ENCODE results near the gene B3GALNT2. TPM values are rescaled to one million over a fixed set of nuclear protein-coding genes. Genes with fewer than 3 reads are reported as not detected.
"Not testable (repeated sequence)": the region's sequence is repeated elsewhere in the genome, so short reads cannot be mapped to it uniquely, and the experiment has no call there.

Gene B3GALNT2
- total and polyA plus RNA-seq, 2 donors (not counting 1 experiment from before 2014, with no cell fraction given), result 5.6 to 12.2 TPM

GRCh38 chr1:235549351-235550139 lies 45.3 kb upstream of the B3GALNT2 start:
- H3K79me2 ChIP-seq (ENCODE audit: control insufficient read depth, insufficient read depth, low read length), result no peaks in the 10 kb centered on the region
- no peak overlapping the region for H3K4me3 ChIP-seq (ENCODE audit: control extremely low read depth in 1 of 5, extremely low read depth in 1 of 5, insufficient read depth in 1 of 5, low read depth in 2 of 5, low read length in 4 of 5)
- H3K27me3 ChIP-seq (replicated peaks in 1 of 4; ENCODE audit: control extremely low read depth in 1 of 4, control insufficient read depth in 3 of 4, insufficient read depth in 4 of 4, low read length in 3 of 4), result peaks cover 0 to 8% (median 0%) of the 10 kb centered on the region in 4 experiments
- H3K4me1 Mint-ChIP-seq, result no peaks in the 10 kb centered on the region
- no peak overlapping the region for H3K27ac ChIP-seq (ENCODE audit: low read length in 2 of 2)
- no peak overlapping the region for H3K4me3 Mint-ChIP-seq
- no peaks in the 10 kb centered on the region for H3K9me3 Mint-ChIP-seq (ENCODE audit: insufficient read depth)
- no peak overlapping the region for H2AFZ ChIP-seq (ENCODE audit: insufficient read depth, low read depth, low read length, poor library complexity, severe bottlenecking)
- H3K9ac ChIP-seq (ENCODE audit: low read length), result no peak overlapping the region
- CTCF ChIA-PET, result no interaction called here
- WGBS (ENCODE audit: insufficient coverage), result 78% methylated on average over 6 of the region's 13 CpGs
- no peaks in the 10 kb centered on the region for H3K4me1 ChIP-seq (ENCODE audit: control insufficient read depth in 2 of 2, insufficient read depth in 2 of 2, low read length in 2 of 2)
- POLR2A ChIA-PET, result no interaction called here
- H3K9me3 ChIP-seq (ENCODE audit: control extremely low read depth in 1 of 3, control insufficient read depth in 2 of 3, insufficient read depth in 1 of 3, low read length in 2 of 3), result peaks cover 0 to 5% (median 0%) of the 10 kb centered on the region in 3 donors
- ATAC-seq (ENCODE audit: low read depth) (no peak), DNase-seq (no peak)
- intact Hi-C loops (cut with micrococcal nuclease), result no loop called here
- TF ChIP-seq, protein P1, sequence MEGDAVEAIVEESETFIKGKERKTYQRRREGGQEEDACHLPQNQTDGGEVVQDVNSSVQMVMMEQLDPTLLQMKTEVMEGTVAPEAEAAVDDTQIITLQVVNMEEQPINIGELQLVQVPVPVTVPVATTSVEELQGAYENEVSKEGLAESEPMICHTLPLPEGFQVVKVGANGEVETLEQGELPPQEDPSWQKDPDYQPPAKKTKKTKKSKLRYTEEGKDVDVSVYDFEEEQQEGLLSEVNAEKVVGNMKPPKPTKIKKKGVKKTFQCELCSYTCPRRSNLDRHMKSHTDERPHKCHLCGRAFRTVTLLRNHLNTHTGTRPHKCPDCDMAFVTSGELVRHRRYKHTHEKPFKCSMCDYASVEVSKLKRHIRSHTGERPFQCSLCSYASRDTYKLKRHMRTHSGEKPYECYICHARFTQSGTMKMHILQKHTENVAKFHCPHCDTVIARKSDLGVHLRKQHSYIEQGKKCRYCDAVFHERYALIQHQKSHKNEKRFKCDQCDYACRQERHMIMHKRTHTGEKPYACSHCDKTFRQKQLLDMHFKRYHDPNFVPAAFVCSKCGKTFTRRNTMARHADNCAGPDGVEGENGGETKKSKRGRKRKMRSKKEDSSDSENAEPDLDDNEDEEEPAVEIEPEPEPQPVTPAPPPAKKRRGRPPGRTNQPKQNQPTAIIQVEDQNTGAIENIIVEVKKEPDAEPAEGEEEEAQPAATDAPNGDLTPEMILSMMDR (IDR thresholded peaks at IDR 0.05), result no peak
- no peak for TF ChIP-seq EZH2 (IDR thresholded peaks at IDR 0.05; ENCODE audit: borderline replicate concordance, insufficient read depth, low read depth, low read length, poor library complexity, severe bottlenecking)
- peaks cover 8% of the 10 kb centered on the region for H3K27me3 Mint-ChIP-seq
- H4K20me1 ChIP-seq (ENCODE audit: control insufficient read depth, insufficient read depth, low read length, poor library complexity, severe bottlenecking), result no peaks in the 10 kb centered on the region
- H3K36me3 ChIP-seq (replicated peaks in 1 of 2; ENCODE audit: control extremely low read depth in 1 of 2, control insufficient read depth in 1 of 2, extremely low read depth in 1 of 2, insufficient read depth in 2 of 2, low read length in 1 of 2), result no peaks in the 10 kb centered on the region
- H3K27ac Mint-ChIP-seq, result no peak overlapping the region
- no peak overlapping the region for H3K4me2 ChIP-seq (replicated peaks; ENCODE audit: low read depth, low read length, poor library complexity, severe bottlenecking)

GRCh38 chr1:235546369-235547155 lies 42.3 kb upstream of the B3GALNT2 start:
- H3K4me3 ChIP-seq (ENCODE audit: control extremely low read depth in 1 of 5, extremely low read depth in 1 of 5, insufficient read depth in 1 of 5, low read depth in 2 of 5, low read length in 4 of 5); H3K4me1 Mint-ChIP-seq; H3K4me1 ChIP-seq (ENCODE audit: control insufficient read depth in 2 of 2, insufficient read depth in 2 of 2, low read length in 2 of 2); H3K9me3 Mint-ChIP-seq (ENCODE audit: insufficient read depth); H3K27me3 ChIP-seq (replicated peaks in 1 of 4; ENCODE audit: control extremely low read depth in 1 of 4, control insufficient read depth in 3 of 4, insufficient read depth in 4 of 4, low read length in 3 of 4); H3K4me3 Mint-ChIP-seq; H4K20me1 ChIP-seq (ENCODE audit: control insufficient read depth, insufficient read depth, low read length, poor library complexity, severe bottlenecking); H3K9me3 ChIP-seq (ENCODE audit: control extremely low read depth in 1 of 3, control insufficient read depth in 2 of 3, insufficient read depth in 1 of 3, low read length in 2 of 3); H3K4me2 ChIP-seq (replicated peaks; ENCODE audit: low read depth, low read length, poor library complexity, severe bottlenecking); intact Hi-C loops (cut with micrococcal nuclease); ATAC-seq (ENCODE audit: low read depth); H3K79me2 ChIP-seq (ENCODE audit: control insufficient read depth, insufficient read depth, low read length); H3K27ac Mint-ChIP-seq; H3K9ac ChIP-seq (ENCODE audit: low read length); H3K27ac ChIP-seq (ENCODE audit: low read length in 2 of 2); H3K36me3 ChIP-seq (replicated peaks in 1 of 2; ENCODE audit: control extremely low read depth in 1 of 2, control insufficient read depth in 1 of 2, extremely low read depth in 1 of 2, insufficient read depth in 2 of 2, low read length in 1 of 2); DNase-seq; H2AFZ ChIP-seq (ENCODE audit: insufficient read depth, low read depth, low read length, poor library complexity, severe bottlenecking); H3K27me3 Mint-ChIP-seq; CTCF ChIA-PET; POLR2A ChIA-PET: not testable (repeated sequence)
- 52% methylated on average over 8 of the region's 10 CpGs for WGBS (ENCODE audit: insufficient coverage)
